Tibial artery (tissue), 4 donors: ENCODE data around the gene ZNF43.
"Not testable (repeated sequence)": the region's sequence is repeated elsewhere in the genome, so short reads cannot be mapped to it uniquely, and the experiment has no call there.

Experiments
- DNase-seq, 2 donors: peaks; one replicate each; pipeline ENCODE4 v3.0.0-alpha.2; 2019
- H3K27ac ChIP-seq, 2 donors: fragments of 200-600 bp; sonication (generic) in 1 of 2; 1 replicate in 1 of 2; 2 replicates in 1 of 2; pipeline ENCODE4 v1.5.1; 2018 to 2019; ENCODE audit warnings: mild to moderate bottlenecking in 1 of 2
- H3K27me3 ChIP-seq, 2 donors: fragments of 200-600 bp; sonication (generic) in 1 of 2; one replicate each; pipeline versions ENCODE4 v1.5.1 to v1.6.0; 2016 to 2019
- H3K36me3 ChIP-seq, 3 donors: fragments of 200-600 bp; sonication (generic) in 2 of 3; one replicate each; pipeline ENCODE4 v1.5.1; 2016 to 2019; ENCODE audit warnings: mild to moderate bottlenecking in 2 of 3
- H3K4me1 ChIP-seq, 4 donors: fragments of 200-600 bp; sonication (generic) in 2 of 4; 1 replicate in 3 of 4; 2 replicates in 1 of 4; pipeline ENCODE4 v1.5.1; 2016 to 2019
- H3K4me3 ChIP-seq, 2 donors: fragments of 200-600 bp; sonication (generic) in 1 of 2; 1 replicate in 1 of 2; 2 replicates in 1 of 2; pipeline ENCODE4 v1.5.1; 2018 to 2019; ENCODE audit warnings: mild to moderate bottlenecking in 2 of 2
- H3K9me3 ChIP-seq, 3 donors: fragments of 200-600 bp; sonication (generic) in 1 of 3; one replicate each; pipeline ENCODE4 v1.5.1; 2016 to 2019
- intact Hi-C: fragments of 100-400 bp; cut with DNase I; formaldehyde crosslinking; loops from one replicate; pipeline ENCODE4 v1.15.0; 2023; ENCODE audit warnings: low total_unique reads
- TF ChIP-seq, protein P1 (sequence below), 2 experiments: fragments of 200-600 bp in 1 of 2; fragments of 450-650 bp in 1 of 2; IDR thresholded peaks; one replicate each; pipeline ENCODE4 v1.5.1; 2017 to 2019; ENCODE audit warnings: antibody characterized with exemption in 2 of 2, mild to moderate bottlenecking in 1 of 2, moderate library complexity in 1 of 2

The ZNF43 gene

DNA sequence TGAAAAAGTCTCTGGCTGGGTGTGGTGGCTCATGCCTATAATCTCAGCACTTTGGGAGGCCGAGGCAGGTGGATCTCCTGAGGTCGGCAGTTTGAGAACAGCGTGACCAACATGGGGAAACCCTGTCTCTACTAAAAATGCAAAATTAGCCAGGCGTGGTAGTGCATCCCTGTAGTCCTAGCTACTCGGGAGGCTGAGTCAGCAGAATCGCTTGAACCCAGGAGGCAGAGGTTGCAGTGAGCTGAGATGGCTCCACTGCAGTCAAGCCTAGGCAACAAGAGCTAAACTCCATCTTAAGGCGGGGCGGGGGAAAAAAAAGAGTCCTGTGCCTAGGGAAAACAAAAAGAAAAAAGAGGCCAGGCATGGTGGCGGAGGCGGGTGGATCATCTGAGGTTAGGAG, 2.2 kb downstream of the ZNF43 start:
- peaks cover 0 to 3% (median 0%) of the 10 kb centered on the region in 3 donors for H3K9me3 ChIP-seq
- no peak overlapping the region for H3K4me3 ChIP-seq
- peaks cover 0 to 4% (median 0%) of the 10 kb centered on the region in 3 donors for H3K36me3 ChIP-seq
- no peak overlapping the region for H3K27ac ChIP-seq
- H3K4me1 ChIP-seq, result peaks cover 0 to 12% (median 3%) of the 10 kb centered on the region in 4 donors
- TF ChIP-seq, protein P1, sequence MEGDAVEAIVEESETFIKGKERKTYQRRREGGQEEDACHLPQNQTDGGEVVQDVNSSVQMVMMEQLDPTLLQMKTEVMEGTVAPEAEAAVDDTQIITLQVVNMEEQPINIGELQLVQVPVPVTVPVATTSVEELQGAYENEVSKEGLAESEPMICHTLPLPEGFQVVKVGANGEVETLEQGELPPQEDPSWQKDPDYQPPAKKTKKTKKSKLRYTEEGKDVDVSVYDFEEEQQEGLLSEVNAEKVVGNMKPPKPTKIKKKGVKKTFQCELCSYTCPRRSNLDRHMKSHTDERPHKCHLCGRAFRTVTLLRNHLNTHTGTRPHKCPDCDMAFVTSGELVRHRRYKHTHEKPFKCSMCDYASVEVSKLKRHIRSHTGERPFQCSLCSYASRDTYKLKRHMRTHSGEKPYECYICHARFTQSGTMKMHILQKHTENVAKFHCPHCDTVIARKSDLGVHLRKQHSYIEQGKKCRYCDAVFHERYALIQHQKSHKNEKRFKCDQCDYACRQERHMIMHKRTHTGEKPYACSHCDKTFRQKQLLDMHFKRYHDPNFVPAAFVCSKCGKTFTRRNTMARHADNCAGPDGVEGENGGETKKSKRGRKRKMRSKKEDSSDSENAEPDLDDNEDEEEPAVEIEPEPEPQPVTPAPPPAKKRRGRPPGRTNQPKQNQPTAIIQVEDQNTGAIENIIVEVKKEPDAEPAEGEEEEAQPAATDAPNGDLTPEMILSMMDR (IDR thresholded peaks at IDR 0.05), result no peak
- no peak for DNase-seq
- intact Hi-C loops, result loop anchor here (10.0 kb wide), 1 partner anchor 69 kb away; the partner anchor contains the start of gene ZNF100
- H3K27me3 ChIP-seq, result no peaks in the 10 kb centered on the region

GRCh38 chr19:21824679-21825078, 11.3 kb downstream of the ZNF43 start:
- Histone ChIP-seq H3K27ac (no peak overlapping the region), H3K4me1 (peaks cover 0 to 9% (median 0%) of the 10 kb centered on the region in 4 donors), H3K9me3 (peaks cover 0 to 26% (median 0%) of the 10 kb centered on the region in 3 donors), H3K27me3 (no peaks in the 10 kb centered on the region), H3K4me3 (no peak overlapping the region), H3K36me3 (peaks cover 16 to 44% (median 25%) of the 10 kb centered on the region in 3 donors)
- no peak for DNase-seq
- TF ChIP-seq, protein P1 (IDR thresholded peaks at IDR 0.05), result no peak
- intact Hi-C loops, result no loop called here

DNA sequence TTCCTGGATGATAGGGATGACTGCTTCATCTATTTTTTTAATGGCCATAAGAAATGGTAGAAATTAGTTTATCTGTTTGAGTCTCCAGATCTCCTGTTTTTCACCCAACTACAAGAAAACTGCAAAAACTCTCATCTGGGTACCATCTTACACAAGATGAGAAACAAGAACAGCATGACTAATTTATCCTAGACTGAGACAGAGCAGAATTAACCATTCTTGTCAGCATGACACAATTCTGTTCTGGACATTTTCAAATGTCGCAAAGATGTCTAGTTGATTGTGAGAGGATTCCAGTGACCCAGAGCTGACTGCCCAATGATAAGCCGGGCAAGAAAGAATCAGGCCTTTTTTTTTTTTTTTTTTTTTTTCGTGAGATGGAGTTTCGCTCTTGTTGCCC, 12.8 kb downstream of the ZNF43 start:
- H3K27ac ChIP-seq, result no peak overlapping the region
- TF ChIP-seq, protein P1 (IDR thresholded peaks at IDR 0.05), result no peak
- peaks cover 0 to 35% (median 0%) of the 10 kb centered on the region in 3 donors for H3K9me3 ChIP-seq
- no peak overlapping the region for H3K4me3 ChIP-seq
- H3K36me3 ChIP-seq, result peaks cover 29 to 55% (median 35%) of the 10 kb centered on the region in 3 donors
- DNase-seq, result no peak
- peaks cover 0 to 9% (median 0%) of the 10 kb centered on the region in 4 donors for H3K4me1 ChIP-seq
- no peaks in the 10 kb centered on the region for H3K27me3 ChIP-seq
- intact Hi-C loops, result no loop called here

DNA sequence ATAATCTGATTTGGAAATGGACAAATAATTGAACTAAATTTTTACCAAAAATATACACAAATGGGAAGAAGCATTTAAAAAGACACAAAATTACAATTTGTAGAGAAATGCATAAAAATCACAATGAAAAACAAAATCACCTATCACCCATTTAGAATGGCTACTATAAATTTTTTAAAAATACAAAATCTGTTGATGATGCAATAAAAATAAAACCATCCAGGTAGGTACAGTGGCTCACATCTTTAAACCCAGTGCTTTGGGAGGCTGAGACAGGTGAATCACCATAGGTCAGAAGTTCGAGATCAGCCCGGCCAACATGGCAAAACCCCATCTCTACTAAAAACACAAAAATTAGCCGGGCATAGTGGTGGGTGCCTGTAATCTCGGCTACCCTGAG, 23.5 kb downstream of the ZNF43 start:
- Histone ChIP-seq H3K4me1 (no peaks in the 10 kb centered on the region), H3K36me3 (peaks cover 93 to 100% (median 99%) of the 10 kb centered on the region in 3 donors), H3K9me3 (peaks cover 9 to 95% (median 71%) of the 10 kb centered on the region in 3 donors), H3K27ac (no peak overlapping the region), H3K4me3 (no peak overlapping the region), H3K27me3 (no peaks in the 10 kb centered on the region)
- intact Hi-C loops, result no loop called here
- DNase-seq, result no peak
- TF ChIP-seq, protein P1 (IDR thresholded peaks at IDR 0.05), result no peak

- H3K4me1 ChIP-seq, intact Hi-C loops, H3K27me3 ChIP-seq, H3K4me3 ChIP-seq, DNase-seq, H3K27ac ChIP-seq: not testable (repeated sequence)
- Histone ChIP-seq H3K36me3 (peaks cover 55 to 76% (median 75%) of the 10 kb centered on the region in 3 donors), H3K9me3 (peaks cover 13 to 95% (median 80%) of the 10 kb centered on the region in 3 donors)
Observed at GRCh38 chr19:21808400-21809000, 27.5 kb downstream of the ZNF43 start.

DNA sequence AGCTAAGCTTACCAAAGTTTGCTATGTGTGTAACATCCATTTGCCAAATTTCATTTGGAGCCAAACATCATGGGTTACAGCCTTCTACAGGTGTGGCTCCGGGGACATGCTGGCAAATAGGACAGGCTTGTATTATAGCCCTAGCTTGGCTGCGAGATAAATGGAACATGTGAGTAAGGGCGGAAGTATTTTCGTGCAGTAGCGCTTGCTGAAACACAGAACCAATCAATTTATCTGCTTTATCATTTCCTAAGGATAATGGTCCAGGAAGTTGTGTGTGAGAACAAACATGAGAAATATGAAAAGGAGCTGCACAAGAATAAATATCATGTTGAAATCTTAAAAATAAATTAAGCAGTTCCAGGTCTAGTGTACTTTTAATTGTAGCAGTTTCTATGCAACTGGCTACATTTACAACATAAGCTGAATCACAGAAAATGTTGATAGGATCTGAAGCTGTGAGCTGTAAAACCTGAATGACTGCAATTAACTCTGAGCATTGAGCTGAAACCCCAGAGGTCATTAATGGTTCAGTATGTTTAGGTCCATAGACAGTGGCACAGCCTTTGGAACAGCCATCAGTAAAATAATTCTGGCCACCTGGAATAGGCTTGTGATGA, 46.4 kb downstream of the ZNF43 start:
- H3K4me1 ChIP-seq, result no peaks in the 10 kb centered on the region
- H3K36me3 ChIP-seq, result no peaks in the 10 kb centered on the region
- TF ChIP-seq, protein P1 (IDR thresholded peaks at IDR 0.05), result no peak
- H3K4me3 ChIP-seq, result no peak overlapping the region
- no peak overlapping the region for H3K27ac ChIP-seq
- H3K27me3 ChIP-seq, result no peaks in the 10 kb centered on the region
- intact Hi-C loops, result no loop called here
- DNase-seq, result no peak
- no peaks in the 10 kb centered on the region for H3K9me3 ChIP-seq
